Measurements from ENCODE around the gene GLI3. TPM values are rescaled to one million over a fixed set of nuclear protein-coding genes. Genes with fewer than 3 reads are reported as not detected.

GLI3 gene
- total RNA-seq, 2 experiments from 2014 or later = not detected

GRCh38 chr7:42006801-42007513 lies 230.1 kb downstream of the GLI3 start:
- CTCF ChIA-PET = no interaction called here
- TF ChIP-seq, protein P1, sequence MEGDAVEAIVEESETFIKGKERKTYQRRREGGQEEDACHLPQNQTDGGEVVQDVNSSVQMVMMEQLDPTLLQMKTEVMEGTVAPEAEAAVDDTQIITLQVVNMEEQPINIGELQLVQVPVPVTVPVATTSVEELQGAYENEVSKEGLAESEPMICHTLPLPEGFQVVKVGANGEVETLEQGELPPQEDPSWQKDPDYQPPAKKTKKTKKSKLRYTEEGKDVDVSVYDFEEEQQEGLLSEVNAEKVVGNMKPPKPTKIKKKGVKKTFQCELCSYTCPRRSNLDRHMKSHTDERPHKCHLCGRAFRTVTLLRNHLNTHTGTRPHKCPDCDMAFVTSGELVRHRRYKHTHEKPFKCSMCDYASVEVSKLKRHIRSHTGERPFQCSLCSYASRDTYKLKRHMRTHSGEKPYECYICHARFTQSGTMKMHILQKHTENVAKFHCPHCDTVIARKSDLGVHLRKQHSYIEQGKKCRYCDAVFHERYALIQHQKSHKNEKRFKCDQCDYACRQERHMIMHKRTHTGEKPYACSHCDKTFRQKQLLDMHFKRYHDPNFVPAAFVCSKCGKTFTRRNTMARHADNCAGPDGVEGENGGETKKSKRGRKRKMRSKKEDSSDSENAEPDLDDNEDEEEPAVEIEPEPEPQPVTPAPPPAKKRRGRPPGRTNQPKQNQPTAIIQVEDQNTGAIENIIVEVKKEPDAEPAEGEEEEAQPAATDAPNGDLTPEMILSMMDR (IDR thresholded peaks at IDR 0.05) = no peak

DNA sequence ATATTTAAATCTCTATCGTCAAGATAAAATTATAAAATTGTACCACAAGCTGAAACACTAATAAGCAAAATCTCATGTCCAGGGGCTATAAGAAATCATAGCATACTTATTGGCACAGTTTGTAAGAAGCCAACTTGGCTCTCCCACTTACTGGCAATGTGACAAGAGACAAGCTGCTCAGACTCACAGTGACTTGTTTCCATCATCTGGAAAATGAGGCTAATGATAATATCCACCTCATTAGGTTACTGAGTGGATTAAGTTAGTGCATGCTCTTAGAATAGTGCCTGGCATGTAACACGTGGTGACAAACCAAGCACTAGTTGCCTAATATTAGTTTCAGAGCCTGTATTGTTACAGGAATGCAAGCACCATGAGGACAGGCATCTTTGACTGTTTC lies 234.4 kb downstream of the GLI3 start:
- TF ChIP-seq, protein P1 (IDR thresholded peaks at IDR 0.05) = no peak
- CTCF ChIA-PET = no interaction called here
- intact Hi-C loops (cut with micrococcal nuclease) = no loop called here
- peaks cover under 1% of the 10 kb centered on the region for H3K27me3 Mint-ChIP-seq
- DNase-seq = no peak
- no peaks in the 10 kb centered on the region for H3K4me1 Mint-ChIP-seq (ENCODE audit: low read depth)
- H3K27ac Mint-ChIP-seq = no peak overlapping the region
- POLR2A ChIA-PET = no interaction called here
- no peak overlapping the region for H3K4me3 Mint-ChIP-seq
- no peaks in the 10 kb centered on the region for H3K9me3 Mint-ChIP-seq
- ATAC-seq = no peak
- no peaks in the 10 kb centered on the region for H3K36me3 Mint-ChIP-seq (ENCODE audit: low read depth)

More at GRCh38 chr7:42006801-42007513, 230.1 kb downstream of the GLI3 start:
- H3K36me3 Mint-ChIP-seq (ENCODE audit: low read depth) = no peaks in the 10 kb centered on the region
- no peaks in the 10 kb centered on the region for H3K27me3 Mint-ChIP-seq
- no peak overlapping the region for H3K4me3 Mint-ChIP-seq
- no peaks in the 10 kb centered on the region for H3K4me1 Mint-ChIP-seq (ENCODE audit: low read depth)
- no peak overlapping the region for H3K27ac Mint-ChIP-seq
- no peaks in the 10 kb centered on the region for H3K9me3 Mint-ChIP-seq
- intact Hi-C loops (cut with micrococcal nuclease) = no loop called here
- POLR2A ChIA-PET = no interaction called here
- DNase-seq = no peak
- ATAC-seq = no peak

GRCh38 chr7:41999736-42000283 lies 237.2 kb downstream of the GLI3 start:
- H3K27me3 Mint-ChIP-seq = peaks cover 3% of the 10 kb centered on the region
- ATAC-seq (no peak), DNase-seq (no peak)
- no peaks in the 10 kb centered on the region for H3K4me1 Mint-ChIP-seq (ENCODE audit: low read depth)
- H3K9me3 Mint-ChIP-seq = no peaks in the 10 kb centered on the region
- POLR2A ChIA-PET = no interaction called here
- intact Hi-C loops (cut with micrococcal nuclease) = no loop called here
- H3K27ac Mint-ChIP-seq = no peak overlapping the region
- H3K36me3 Mint-ChIP-seq (ENCODE audit: low read depth) = no peaks in the 10 kb centered on the region
- no peak overlapping the region for H3K4me3 Mint-ChIP-seq
- CTCF ChIA-PET = no interaction called here
- TF ChIP-seq, protein P1 (IDR thresholded peaks at IDR 0.05) = no peak

DNA sequence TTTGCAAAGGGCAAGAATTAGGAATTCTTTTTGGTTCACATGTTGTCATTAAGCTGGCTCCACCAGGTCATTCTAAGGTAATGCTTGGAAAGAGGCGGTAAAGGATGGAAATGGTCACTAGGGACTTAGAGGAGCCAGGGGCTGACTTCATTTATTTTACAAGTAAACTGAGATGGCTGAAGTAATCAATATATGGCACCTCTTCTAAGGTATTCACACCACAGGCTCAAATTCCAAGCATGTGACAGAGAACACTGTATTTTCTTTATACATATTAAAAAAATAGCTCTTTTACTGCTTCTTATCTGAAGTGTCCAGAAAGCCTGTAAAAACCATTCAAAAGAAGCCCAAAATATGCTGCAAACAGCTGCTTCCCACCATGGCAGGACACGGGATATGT lies 239.0 kb downstream of the GLI3 start:
- H3K9me3 Mint-ChIP-seq = no peaks in the 10 kb centered on the region
- peaks cover 6% of the 10 kb centered on the region for H3K27me3 Mint-ChIP-seq
- no peaks in the 10 kb centered on the region for H3K36me3 Mint-ChIP-seq (ENCODE audit: low read depth)
- ChIA-PET POLR2A (interaction anchor here (0.6 kb wide), 1 partner anchor 1015 kb away, joined by 3 read pairs; no protein-coding TSS in a partner anchor), CTCF (interaction anchor here (1.5 kb wide), 1 partner anchor 18 kb away, joined by 5 read pairs; no protein-coding TSS in a partner anchor)
- H3K27ac Mint-ChIP-seq = no peak overlapping the region
- no peak overlapping the region for H3K4me3 Mint-ChIP-seq
- TF ChIP-seq, protein P1 (IDR thresholded peaks at IDR 0.05) = no peak
- DNase-seq = no peak
- ATAC-seq = no peak
- no peaks in the 10 kb centered on the region for H3K4me1 Mint-ChIP-seq (ENCODE audit: low read depth)
- intact Hi-C loops (cut with micrococcal nuclease) = no loop called here

GRCh38 chr7:41997151-41997550 lies 239.9 kb downstream of the GLI3 start:
- ATAC-seq (no peak), DNase-seq (no peak)
- H3K9me3 Mint-ChIP-seq = no peaks in the 10 kb centered on the region
- no peak overlapping the region for H3K27ac Mint-ChIP-seq
- intact Hi-C loops (cut with micrococcal nuclease) = no loop called here
- no peak overlapping the region for H3K4me3 Mint-ChIP-seq
- TF ChIP-seq, protein P1 (IDR thresholded peaks at IDR 0.05) = no peak
- H3K27me3 Mint-ChIP-seq = peaks cover 6% of the 10 kb centered on the region
- H3K4me1 Mint-ChIP-seq (ENCODE audit: low read depth) = no peaks in the 10 kb centered on the region
- CTCF ChIA-PET = interaction anchor here (1.2 to 1.5 kb wide), 2 partner anchors 17 to 57 kb away, joined by 4 to 5 read pairs; no protein-coding TSS in a partner anchor
- H3K36me3 Mint-ChIP-seq (ENCODE audit: low read depth) = no peaks in the 10 kb centered on the region
- POLR2A ChIA-PET = interaction anchor here (0.5 kb wide), 1 partner anchor 655 kb away, joined by 3 read pairs; no protein-coding TSS in a partner anchor

Measured in activated CD8-positive, alpha-beta T cell treated with anti-CD3 and anti-CD28 coated beads for 36 hours (primary cell).